GM23338 (cell line): ENCODE results near the gene KCNH6. TPM values are rescaled to one million over a fixed set of nuclear protein-coding genes. Genes with fewer than 3 reads are reported as not detected.

Experiments used
- ATAC-seq: fragments of 200-7000 bp; cut with Tn5 transposase; 3 replicates; pipeline ENCODE4 v1.9.1; 2020
- DNase-seq: peaks from one replicate; pipeline ENCODE4 v3.0.0-alpha.2; 2015; ENCODE audit warnings: low spot score
- H2AFZ ChIP-seq: fragments of 200-600 bp; sonication (generic); 2 replicates; pipeline ENCODE4 v1.8.0; 2016; ENCODE audit warnings: antibody characterized with exemption, mild to moderate bottlenecking, moderate library complexity
- H3F3A ChIP-seq: fragments of 200-600 bp; sonication (generic); replicated peaks from 2 replicates; pipeline ENCODE4 v1.8.0; 2017; ENCODE audit warnings: antibody characterized with exemption, mixed run types, low read depth
- H3K27ac ChIP-seq: fragments of 200-600 bp; sonication (generic); 2 replicates; pipeline ENCODE4 v1.6.1; 2016; ENCODE audit warnings: low read depth
- H3K27me3 ChIP-seq: fragments of 200-600 bp; sonication (generic); 2 replicates; pipeline ENCODE4 v1.8.0; 2016; ENCODE audit warnings: mild to moderate bottlenecking, mixed run types, moderate library complexity; ENCODE audit not compliant: insufficient read depth
- H3K36me3 ChIP-seq: fragments of 200-600 bp; sonication (generic); 2 replicates; pipeline ENCODE4 v1.8.0; 2016; ENCODE audit warnings: mild to moderate bottlenecking; ENCODE audit not compliant: insufficient read depth
- H3K4me1 ChIP-seq: fragments of 200-600 bp; sonication (generic); 2 replicates; pipeline ENCODE4 v1.8.0; 2016; ENCODE audit warnings: mild to moderate bottlenecking, moderate library complexity; ENCODE audit not compliant: insufficient read depth
- H3K4me2 ChIP-seq: fragments of 200-600 bp; sonication (generic); 2 replicates; pipeline ENCODE4 v1.7.1; 2017; ENCODE audit warnings: mixed run types
- H3K4me3 ChIP-seq: fragments of 200-600 bp; sonication (generic); 2 replicates; pipeline ENCODE4 v1.6.1; 2016; ENCODE audit warnings: mixed run types
- H3K79me2 ChIP-seq: fragments of 200-600 bp; sonication (generic); replicated peaks from 2 replicates; pipeline ENCODE4 v1.8.0; 2017; ENCODE audit warnings: mild to moderate bottlenecking; ENCODE audit not compliant: insufficient read depth
- H3K9me2 ChIP-seq: fragments of 200-600 bp; sonication (generic); 2 replicates; pipeline ENCODE4 v1.8.0; 2017; ENCODE audit not compliant: insufficient read depth
- H4K20me1 ChIP-seq: fragments of 200-600 bp; sonication (generic); replicated peaks from 2 replicates; pipeline ENCODE4 v1.8.0; 2017; ENCODE audit warnings: mild to moderate bottlenecking; ENCODE audit not compliant: insufficient read depth
- H3K27ac Mint-ChIP-seq: 2 replicates; pipeline ENCODE4 v1.8.0; 2020; ENCODE audit warnings: inconsistent platforms, mild to moderate bottlenecking, moderate library complexity, mixed read lengths
- H3K27me3 Mint-ChIP-seq: 3 replicates; pipeline ENCODE4 v1.8.0; 2022; ENCODE audit warnings: low read depth, mild to moderate bottlenecking, moderate library complexity, mixed read lengths, inconsistent platforms; ENCODE audit not compliant: insufficient read depth, poor library complexity
- H3K36me3 Mint-ChIP-seq: 3 replicates; pipeline ENCODE4 v1.8.0; 2021; ENCODE audit warnings: low read depth, mild to moderate bottlenecking, inconsistent platforms, moderate library complexity, mixed read lengths
- H3K4me1 Mint-ChIP-seq: 3 replicates; pipeline ENCODE4 v1.8.0; 2020; ENCODE audit warnings: mild to moderate bottlenecking, inconsistent platforms, mixed read lengths
- H3K4me3 Mint-ChIP-seq: 3 replicates; pipeline ENCODE4 v1.8.0; 2021; ENCODE audit warnings: moderate library complexity, mild to moderate bottlenecking, inconsistent platforms, mixed read lengths
- H3K9me3 Mint-ChIP-seq: 3 replicates; pipeline ENCODE4 v1.8.0; 2020; ENCODE audit warnings: moderate library complexity, mild to moderate bottlenecking, inconsistent platforms, mixed read lengths
- CREB1 ChIP-seq: fragments of 250-450 bp; sonication (Bioruptor Pico); IDR thresholded peaks from 2 replicates; pipeline ENCODE4 v1.5.0; 2020; ENCODE audit warnings: low read depth, mild to moderate bottlenecking, moderate library complexity
- CTCF ChIP-seq, 2 experiments: fragments of 200-600 bp in 1 of 2; sonication (generic) in 1 of 2; conservative IDR thresholded peaks; 2 replicates each; pipeline versions ENCODE4 v1.5.1 to v1.6.1; 2016 to 2017; ENCODE audit warnings: antibody characterized with exemption in 2 of 2, low read depth in 2 of 2, mild to moderate bottlenecking in 2 of 2, moderate library complexity in 1 of 2
- ETS1 ChIP-seq: IDR thresholded peaks from 2 replicates; pipeline ENCODE4 v1.6.1; 2016; ENCODE audit warnings: antibody characterized with exemption
- EZH2 ChIP-seq: fragments of 200-600 bp; sonication (generic); IDR thresholded peaks from one replicate; pipeline ENCODE4 v1.8.0; 2017; ENCODE audit warnings: antibody characterized with exemption, mild to moderate bottlenecking, low read depth; ENCODE audit not compliant: unreplicated experiment
- EZH2phosphoT487 ChIP-seq: fragments of 200-600 bp; sonication (generic); IDR thresholded peaks from one replicate; pipeline ENCODE4 v1.8.1; 2018; ENCODE audit warnings: antibody characterized with exemption; ENCODE audit not compliant: unreplicated experiment
- JUNB ChIP-seq: IDR thresholded peaks from one replicate; pipeline ENCODE4 v1.6.1; 2016; ENCODE audit warnings: antibody characterized with exemption; ENCODE audit not compliant: unreplicated experiment
- NANOG ChIP-seq: IDR thresholded peaks from 2 replicates; pipeline ENCODE4 v1.6.1; 2016; ENCODE audit warnings: antibody characterized with exemption, borderline replicate concordance
- POLR2AphosphoS5 ChIP-seq: IDR thresholded peaks from 2 replicates; pipeline ENCODE4 v1.6.1; 2016; ENCODE audit warnings: antibody characterized with exemption, low read depth
- REST ChIP-seq: IDR thresholded peaks from one replicate; pipeline ENCODE4 v1.6.1; 2018; ENCODE audit warnings: antibody characterized with exemption; ENCODE audit not compliant: unreplicated experiment
- STAT1 ChIP-seq: IDR thresholded peaks from one replicate; pipeline ENCODE4 v1.6.1; 2016; ENCODE audit warnings: antibody characterized with exemption; ENCODE audit not compliant: unreplicated experiment
- ZNF114 ChIP-seq: fragments of 250-450 bp; sonication (Bioruptor Pico); IDR thresholded peaks from 2 replicates; pipeline ENCODE4 v1.5.0; 2020; ENCODE audit warnings: mild to moderate bottlenecking, moderate library complexity
- ZNF331 ChIP-seq: fragments of 250-450 bp; sonication (Bioruptor Pico); IDR thresholded peaks from 2 replicates; pipeline ENCODE4 v1.5.0; 2020; ENCODE audit warnings: low read depth, mild to moderate bottlenecking, moderate library complexity
- polyA plus RNA-seq: library from polyadenylated mRNA; unstranded; fragments of >200 nt; fragmentation: Nextera tagmentation; extraction: Ambion mirVana; gene quantifications from 2 replicates; pipeline ENCODE4 v1.2.1, GENCODE V29; 2016
- total RNA-seq: library from RNA; depleted of rRNA; stranded (reverse); fragments of >200 nt; shearing (Covaris generic); gene quantifications from 2 replicates; pipeline ENCODE4 v1.2.3, GENCODE V29; 2014
- TF ChIP-seq, protein P1 (sequence below): fragments of 250-450 bp; sonication (Bioruptor Pico); IDR thresholded peaks from 2 replicates; pipeline ENCODE4 v1.5.0; 2020; ENCODE audit warnings: mild to moderate bottlenecking, moderate library complexity

The KCNH6 gene
- total and polyA plus RNA-seq, 2 experiments from 2014 or later = 1.3 to 2.8 TPM

- peaks cover 25% of the 10 kb centered on the region for H3K4me1 Mint-ChIP-seq
- no peak for ATAC-seq
- H3K27me3 Mint-ChIP-seq = peaks cover 12% of the 10 kb centered on the region
- Histone ChIP-seq H3K4me2 (no peak overlapping the region), H3K27ac (no peak overlapping the region), H3K27me3 (no peaks in the 10 kb centered on the region), H3K36me3 (no peaks in the 10 kb centered on the region), H2AFZ (no peak overlapping the region), H3K9me2 (no peaks in the 10 kb centered on the region), H3F3A (no peaks in the 10 kb centered on the region), H3K4me3 (no peak overlapping the region), H4K20me1 (no peaks in the 10 kb centered on the region), H3K79me2 (no peaks in the 10 kb centered on the region), H3K4me1 (no peaks in the 10 kb centered on the region)
- TF ChIP-seq ZNF331 (CRISPR knock-in tag) (no peak), ETS1 (no peak), EZH2phosphoT487 (no peak), EZH2 (no peak), REST (no peak), CTCF (conservative IDR thresholded peaks at IDR 0.05; ENCODE audit: low read depth in 2 of 2) (no peak), CREB1 (no peak), STAT1 (no peak), POLR2AphosphoS5 (no peak), ZNF114 (CRISPR knock-in tag) (no peak), NANOG (no peak), JUNB (no peak)
- TF ChIP-seq, protein P1, sequence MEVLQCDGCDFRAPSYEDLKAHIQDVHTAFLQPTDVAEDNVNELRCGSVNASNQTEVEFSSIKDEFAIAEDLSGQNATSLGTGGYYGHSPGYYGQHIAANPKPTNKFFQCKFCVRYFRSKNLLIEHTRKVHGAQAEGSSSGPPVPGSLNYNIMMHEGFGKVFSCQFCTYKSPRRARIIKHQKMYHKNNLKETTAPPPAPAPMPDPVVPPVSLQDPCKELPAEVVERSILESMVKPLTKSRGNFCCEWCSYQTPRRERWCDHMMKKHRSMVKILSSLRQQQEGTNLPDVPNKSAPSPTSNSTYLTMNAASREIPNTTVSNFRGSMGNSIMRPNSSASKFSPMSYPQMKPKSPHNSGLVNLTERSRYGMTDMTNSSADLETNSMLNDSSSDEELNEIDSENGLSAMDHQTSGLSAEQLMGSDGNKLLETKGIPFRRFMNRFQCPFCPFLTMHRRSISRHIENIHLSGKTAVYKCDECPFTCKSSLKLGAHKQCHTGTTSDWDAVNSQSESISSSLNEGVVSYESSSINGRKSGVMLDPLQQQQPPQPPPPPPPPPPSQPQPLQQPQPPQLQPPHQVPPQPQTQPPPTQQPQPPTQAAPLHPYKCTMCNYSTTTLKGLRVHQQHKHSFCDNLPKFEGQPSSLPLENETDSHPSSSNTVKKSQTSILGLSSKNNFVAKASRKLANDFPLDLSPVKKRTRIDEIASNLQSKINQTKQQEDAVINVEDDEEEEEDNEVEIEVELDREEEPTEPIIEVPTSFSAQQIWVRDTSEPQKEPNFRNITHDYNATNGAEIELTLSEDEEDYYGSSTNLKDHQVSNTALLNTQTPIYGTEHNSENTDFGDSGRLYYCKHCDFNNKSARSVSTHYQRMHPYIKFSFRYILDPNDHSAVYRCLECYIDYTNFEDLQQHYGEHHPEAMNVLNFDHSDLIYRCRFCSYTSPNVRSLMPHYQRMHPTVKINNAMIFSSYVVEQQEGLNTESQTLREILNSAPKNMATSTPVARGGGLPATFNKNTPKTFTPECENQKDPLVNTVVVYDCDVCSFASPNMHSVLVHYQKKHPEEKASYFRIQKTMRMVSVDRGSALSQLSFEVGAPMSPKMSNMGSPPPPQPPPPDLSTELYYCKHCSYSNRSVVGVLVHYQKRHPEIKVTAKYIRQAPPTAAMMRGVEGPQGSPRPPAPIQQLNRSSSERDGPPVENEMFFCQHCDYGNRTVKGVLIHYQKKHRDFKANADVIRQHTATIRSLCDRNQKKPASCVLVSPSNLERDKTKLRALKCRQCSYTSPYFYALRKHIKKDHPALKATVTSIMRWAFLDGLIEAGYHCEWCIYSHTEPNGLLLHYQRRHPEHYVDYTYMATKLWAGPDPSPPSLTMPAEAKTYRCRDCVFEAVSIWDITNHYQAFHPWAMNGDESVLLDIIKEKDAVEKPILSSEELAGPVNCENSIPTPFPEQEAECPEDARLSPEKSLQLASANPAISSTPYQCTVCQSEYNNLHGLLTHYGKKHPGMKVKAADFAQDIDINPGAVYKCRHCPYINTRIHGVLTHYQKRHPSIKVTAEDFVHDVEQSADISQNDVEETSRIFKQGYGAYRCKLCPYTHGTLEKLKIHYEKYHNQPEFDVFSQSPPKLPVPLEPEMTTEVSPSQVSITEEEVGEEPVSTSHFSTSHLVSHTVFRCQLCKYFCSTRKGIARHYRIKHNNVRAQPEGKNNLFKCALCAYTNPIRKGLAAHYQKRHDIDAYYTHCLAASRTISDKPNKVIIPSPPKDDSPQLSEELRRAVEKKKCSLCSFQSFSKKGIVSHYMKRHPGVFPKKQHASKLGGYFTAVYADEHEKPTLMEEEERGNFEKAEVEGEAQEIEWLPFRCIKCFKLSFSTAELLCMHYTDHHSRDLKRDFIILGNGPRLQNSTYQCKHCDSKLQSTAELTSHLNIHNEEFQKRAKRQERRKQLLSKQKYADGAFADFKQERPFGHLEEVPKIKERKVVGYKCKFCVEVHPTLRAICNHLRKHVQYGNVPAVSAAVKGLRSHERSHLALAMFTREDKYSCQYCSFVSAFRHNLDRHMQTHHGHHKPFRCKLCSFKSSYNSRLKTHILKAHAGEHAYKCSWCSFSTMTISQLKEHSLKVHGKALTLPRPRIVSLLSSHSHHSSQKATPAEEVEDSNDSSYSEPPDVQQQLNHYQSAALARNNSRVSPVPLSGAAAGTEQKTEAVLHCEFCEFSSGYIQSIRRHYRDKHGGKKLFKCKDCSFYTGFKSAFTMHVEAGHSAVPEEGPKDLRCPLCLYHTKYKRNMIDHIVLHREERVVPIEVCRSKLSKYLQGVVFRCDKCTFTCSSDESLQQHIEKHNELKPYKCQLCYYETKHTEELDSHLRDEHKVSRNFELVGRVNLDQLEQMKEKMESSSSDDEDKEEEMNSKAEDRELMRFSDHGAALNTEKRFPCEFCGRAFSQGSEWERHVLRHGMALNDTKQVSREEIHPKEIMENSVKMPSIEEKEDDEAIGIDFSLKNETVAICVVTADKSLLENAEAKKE (CRISPR knock-in tag) = no peak
- no peak for DNase-seq
- no peak overlapping the region for H3K27ac Mint-ChIP-seq
- no peaks in the 10 kb centered on the region for H3K9me3 Mint-ChIP-seq
- no peaks in the 10 kb centered on the region for H3K36me3 Mint-ChIP-seq
- H3K4me3 Mint-ChIP-seq = no peak overlapping the region
Measured at GRCh38 chr17:63526861-63527260, 3.7 kb downstream of the KCNH6 start.
